ENCODE measurements around the gene RANGRF. TPM values are rescaled to one million over a fixed set of nuclear protein-coding genes. Genes with fewer than 3 reads are reported as not detected.

RANGRF gene
- total and polyA plus RNA-seq, 9 of the 15 experiments (the other 6 are each of a cell fraction or from before 2014, with no cell fraction given) = 7.6 to 60.0 (median 16.0) TPM

- no peak for TF ChIP-seq SP2 (IDR thresholded peaks at IDR 0.05; ENCODE audit: extremely low read depth, low read depth, low read length, poor library complexity, severe bottlenecking)
- TF ChIP-seq ZNF316 (IDR thresholded peaks at IDR 0.05) = no peak
- no peak for TF ChIP-seq ZNF79 (CRISPR knock-in tag; IDR thresholded peaks at IDR 0.05; ENCODE audit: low read depth)
- TF ChIP-seq SUPT5H (IDR thresholded peaks at IDR 0.05) = no peak
- TF ChIP-seq SP1 (CRISPR knock-in tag; IDR thresholded peaks at IDR 0.05) = no peak
- TF ChIP-seq, protein P1, sequence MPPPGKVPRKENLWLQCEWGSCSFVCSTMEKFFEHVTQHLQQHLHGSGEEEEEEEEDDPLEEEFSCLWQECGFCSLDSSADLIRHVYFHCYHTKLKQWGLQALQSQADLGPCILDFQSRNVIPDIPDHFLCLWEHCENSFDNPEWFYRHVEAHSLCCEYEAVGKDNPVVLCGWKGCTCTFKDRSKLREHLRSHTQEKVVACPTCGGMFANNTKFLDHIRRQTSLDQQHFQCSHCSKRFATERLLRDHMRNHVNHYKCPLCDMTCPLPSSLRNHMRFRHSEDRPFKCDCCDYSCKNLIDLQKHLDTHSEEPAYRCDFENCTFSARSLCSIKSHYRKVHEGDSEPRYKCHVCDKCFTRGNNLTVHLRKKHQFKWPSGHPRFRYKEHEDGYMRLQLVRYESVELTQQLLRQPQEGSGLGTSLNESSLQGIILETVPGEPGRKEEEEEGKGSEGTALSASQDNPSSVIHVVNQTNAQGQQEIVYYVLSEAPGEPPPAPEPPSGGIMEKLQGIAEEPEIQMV (tag; conservative IDR thresholded peaks at IDR 0.05; ENCODE audit: low read depth) = no peak
- no peak for TF ChIP-seq TARDBP (IDR thresholded peaks at IDR 0.05)
- no peak for TF ChIP-seq SPI1 (IDR thresholded peaks at IDR 0.05; ENCODE audit: borderline replicate concordance, low read depth, low read length)
- peak; percentile 16; the same call in 1 of the 2 replicates for TF ChIP-seq DPF2 (IDR thresholded peaks at IDR 0.05)
- TF ChIP-seq BDP1 (IDR thresholded peaks at IDR 0.05; ENCODE audit: insufficient read depth, insufficient read length) = no peak
- TF ChIP-seq TRIM28 (IDR thresholded peaks at IDR 0.05) = no peak
- TF ChIP-seq, protein P2, sequence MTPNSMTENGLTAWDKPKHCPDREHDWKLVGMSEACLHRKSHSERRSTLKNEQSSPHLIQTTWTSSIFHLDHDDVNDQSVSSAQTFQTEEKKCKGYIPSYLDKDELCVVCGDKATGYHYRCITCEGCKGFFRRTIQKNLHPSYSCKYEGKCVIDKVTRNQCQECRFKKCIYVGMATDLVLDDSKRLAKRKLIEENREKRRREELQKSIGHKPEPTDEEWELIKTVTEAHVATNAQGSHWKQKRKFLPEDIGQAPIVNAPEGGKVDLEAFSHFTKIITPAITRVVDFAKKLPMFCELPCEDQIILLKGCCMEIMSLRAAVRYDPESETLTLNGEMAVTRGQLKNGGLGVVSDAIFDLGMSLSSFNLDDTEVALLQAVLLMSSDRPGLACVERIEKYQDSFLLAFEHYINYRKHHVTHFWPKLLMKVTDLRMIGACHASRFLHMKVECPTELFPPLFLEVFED (CRISPR knock-in tag; conservative IDR thresholded peaks at IDR 0.05) = no peak
- TF ChIP-seq NFRKB (IDR thresholded peaks at IDR 0.05; ENCODE audit: low read depth) = no peak
- no peak for TF ChIP-seq ZNF133 (CRISPR knock-in tag; IDR thresholded peaks at IDR 0.05)
- TF ChIP-seq SIX5 (IDR thresholded peaks at IDR 0.05; ENCODE audit: borderline replicate concordance in 1 of 2, insufficient read depth in 1 of 2, low read depth in 1 of 2, low read length in 2 of 2) = no peak
- TF ChIP-seq HDAC1 (IDR thresholded peaks at IDR 0.05) = peak in 1 of 2 experiments; percentile 16; a peak in 1 of 4 replicates
- TF ChIP-seq SNIP1 (IDR thresholded peaks at IDR 0.05; ENCODE audit: low read depth) = no peak
- TF ChIP-seq, protein P3, sequence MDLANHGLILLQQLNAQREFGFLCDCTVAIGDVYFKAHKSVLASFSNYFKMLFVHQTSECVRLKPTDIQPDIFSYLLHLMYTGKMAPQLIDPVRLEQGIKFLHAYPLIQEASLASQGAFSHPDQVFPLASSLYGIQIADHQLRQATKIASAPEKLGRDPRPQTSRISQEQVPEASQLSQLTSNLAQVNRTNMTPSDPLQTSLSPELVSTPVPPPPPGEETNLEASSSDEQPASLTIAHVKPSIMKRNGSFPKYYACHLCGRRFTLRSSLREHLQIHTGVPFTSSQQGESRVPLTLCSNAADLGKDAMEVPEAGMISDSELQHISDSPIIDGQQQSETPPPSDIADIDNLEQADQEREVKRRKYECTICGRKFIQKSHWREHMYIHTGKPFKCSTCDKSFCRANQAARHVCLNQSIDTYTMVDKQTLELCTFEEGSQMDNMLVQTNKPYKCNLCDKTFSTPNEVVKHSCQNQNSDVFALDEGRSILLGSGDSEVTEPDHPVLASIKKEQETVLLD (IDR thresholded peaks at IDR 0.05) = 0 out of 2 replicates have a peak, but pooled peaks have one; percentile 27
- TF ChIP-seq ZNF551 (CRISPR knock-in tag; IDR thresholded peaks at IDR 0.05) = no peak
- no peak for TF ChIP-seq IRF2 (CRISPR knock-in tag; IDR thresholded peaks at IDR 0.05)
- TF ChIP-seq, protein P4, sequence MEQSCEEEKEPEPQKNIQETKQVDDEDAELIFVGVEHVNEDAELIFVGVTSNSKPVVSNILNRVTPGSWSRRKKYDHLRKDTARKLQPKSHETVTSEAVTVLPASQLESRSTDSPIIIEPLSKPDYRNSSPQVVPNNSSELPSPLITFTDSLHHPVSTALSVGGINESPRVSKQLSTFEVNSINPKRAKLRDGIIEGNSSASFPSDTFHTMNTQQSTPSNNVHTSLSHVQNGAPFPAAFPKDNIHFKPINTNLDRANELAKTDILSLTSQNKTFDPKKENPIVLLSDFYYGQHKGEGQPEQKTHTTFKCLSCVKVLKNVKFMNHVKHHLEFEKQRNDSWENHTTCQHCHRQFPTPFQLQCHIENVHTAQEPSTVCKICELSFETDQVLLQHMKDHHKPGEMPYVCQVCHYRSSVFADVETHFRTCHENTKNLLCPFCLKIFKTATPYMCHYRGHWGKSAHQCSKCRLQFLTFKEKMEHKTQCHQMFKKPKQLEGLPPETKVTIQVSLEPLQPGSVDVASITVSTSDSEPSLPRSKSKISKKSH (CRISPR knock-in tag; IDR thresholded peaks at IDR 0.05) = no peak
- no peak for TF ChIP-seq MCM2 (IDR thresholded peaks at IDR 0.05; ENCODE audit: low read depth)
- TF ChIP-seq NRF1 (conservative IDR thresholded peaks at IDR 0.05 in 1 of 2, IDR thresholded peaks at IDR 0.05 in 1 of 2) = no peak
- peak; percentile 14 to 43; a peak in 2 of 4 replicates for TF ChIP-seq KDM1A (IDR thresholded peaks at IDR 0.05)
Observed at GRCh38 chr17:8294814-8295316, 6.4 kb downstream of the RANGRF start (continued).

Data from K562 (cell line).